Keratinocyte (primary cell): ENCODE results near the gene PARL. TPM values are rescaled to one million over a fixed set of nuclear protein-coding genes. Genes with fewer than 3 reads are reported as not detected.

ENCODE experiments used
- DNase-seq: peaks from one replicate; pipeline ENCODE4 v3.0.0-alpha.2; 2011; ENCODE audit warnings: low read depth, missing footprints, low spot score
- FAIRE-seq: peaks from 2 replicates; lab custom pipeline; 2011; peaks lifted over from hg19 to GRCh38; lab: Jason Lieb, UNC
- H2AFZ ChIP-seq: 2 replicates; pipeline ENCODE4 v1.6.0; 2012; ENCODE audit warnings: low read length, control low read depth, inconsistent platforms; ENCODE audit not compliant: control insufficient read depth
- H3K27ac ChIP-seq: 2 replicates; pipeline ENCODE4 v1.5.1; 2011; ENCODE audit warnings: low read length; ENCODE audit not compliant: control insufficient read depth, insufficient read depth
- H3K27me3 ChIP-seq: 3 replicates; pipeline ENCODE4 v1.6.0; 2011; ENCODE audit warnings: low read length; ENCODE audit not compliant: control insufficient read depth, insufficient read depth; ENCODE audit errors: extremely low read depth
- H3K36me3 ChIP-seq, 2 experiments: 2 replicates in 1 of 2; 3 replicates in 1 of 2; pipeline ENCODE4 v1.5.1; 2011; ENCODE audit warnings: low read length in 2 of 2, mild to moderate bottlenecking in 1 of 2; ENCODE audit not compliant: control insufficient read depth in 2 of 2, insufficient read depth in 2 of 2; ENCODE audit errors: extremely low read depth in 1 of 2
- H3K4me1 ChIP-seq: 3 replicates; pipeline ENCODE4 v1.5.1; 2011; ENCODE audit warnings: low read length; ENCODE audit not compliant: control insufficient read depth, insufficient read depth; ENCODE audit errors: extremely low read depth
- H3K4me2 ChIP-seq: 3 replicates; pipeline ENCODE4 v1.6.0; 2011; ENCODE audit warnings: low read depth, low read length; ENCODE audit not compliant: control insufficient read depth, insufficient read depth; ENCODE audit errors: extremely low read depth
- H3K4me3 ChIP-seq, 3 experiments: fragments of 200-600 bp in 1 of 3; sonication (generic) in 1 of 3; 2 replicates in 2 of 3; 3 replicates in 1 of 3; pipeline ENCODE4 v1.5.1; 2011 to 2016; ENCODE audit warnings: low read length in 3 of 3, mild to moderate bottlenecking in 3 of 3, control low read depth in 2 of 3, inconsistent platforms in 1 of 3, low read depth in 1 of 3, mixed read lengths in 1 of 3, mixed run types in 1 of 3, moderate library complexity in 1 of 3; ENCODE audit not compliant: control insufficient read depth in 2 of 3, insufficient read depth in 2 of 3; ENCODE audit errors: extremely low read depth in 1 of 3
- H3K79me2 ChIP-seq: 2 replicates; pipeline ENCODE4 v1.6.0; 2012; ENCODE audit warnings: low read length; ENCODE audit not compliant: control insufficient read depth, insufficient read depth
- H3K9ac ChIP-seq: 3 replicates; pipeline ENCODE4 v1.6.0; 2011; ENCODE audit warnings: low read length; ENCODE audit not compliant: control insufficient read depth, insufficient read depth; ENCODE audit errors: extremely low read depth
- H3K9me1 ChIP-seq: 3 replicates; pipeline ENCODE4 v1.6.0; 2011; ENCODE audit warnings: low read length; ENCODE audit not compliant: control insufficient read depth, insufficient read depth; ENCODE audit errors: extremely low read depth
- H3K9me3 ChIP-seq: 2 replicates; pipeline ENCODE4 v1.5.1; 2012; ENCODE audit warnings: low read depth, low read length; ENCODE audit not compliant: control insufficient read depth
- H4K20me1 ChIP-seq: 3 replicates; pipeline ENCODE4 v1.6.0; 2011; ENCODE audit warnings: low read length; ENCODE audit not compliant: control insufficient read depth, insufficient read depth; ENCODE audit errors: extremely low read depth
- CTCF ChIP-seq, 3 experiments: IDR thresholded peaks in 1 of 3; conservative IDR thresholded peaks in 1 of 3; optimal IDR thresholded peaks in 1 of 3; 2 replicates in 2 of 3; 3 replicates in 1 of 3; pipeline versions ENCODE3 to v1.5.1; 2011; ENCODE audit warnings: low read length in 3 of 3, mild to moderate bottlenecking in 3 of 3, moderate library complexity in 2 of 3, control low read depth in 1 of 3, inconsistent platforms in 1 of 3; ENCODE audit not compliant: insufficient read depth in 2 of 3; ENCODE audit errors: extremely low read depth in 1 of 3
- EZH2 ChIP-seq: IDR thresholded peaks from one replicate; pipeline ENCODE4 v1.6.1; 2012; ENCODE audit warnings: inconsistent platforms, mild to moderate bottlenecking, low read length, moderate library complexity
- dilution Hi-C: fragments of 300-500 bp; cut with MboI; formaldehyde crosslinking; loops from one replicate; pipeline ENCODE4 v1.7.0; 2020; ENCODE audit warnings: low sequenced_read_pairs; ENCODE audit not compliant: extremely low pct_ligation_motif_present
- polyA plus RNA-seq, 5 experiments: library from polyadenylated mRNA; depleted of rRNA in 3 of 5; stranded (reverse) in 3 of 5; stranded (forward) in 1 of 5; unstranded in 1 of 5; fragments of >200 nt; gene quantifications; 1 replicate in 1 of 5; 2 replicates in 3 of 5; 3 replicates in 1 of 5; pipeline versions ENCODE4 v1.2.1 to v1.2.3, GENCODE V29; 2011 to 2012; ENCODE audit warnings: missing spikeins in 2 of 5, low read depth in 1 of 5, low replicate concordance in 1 of 5

The PARL gene
- polyA plus RNA-seq, 1 donor (not counting 4 experiments of a cell fraction or from before 2014, with no cell fraction given): 68.9 TPM

GRCh38 chr3:183870563-183870962 lies 14.1 kb downstream of the PARL start:
- H3K9me3 ChIP-seq: no peaks in the 10 kb centered on the region
- H3K4me3 ChIP-seq: no peak overlapping the region
- H4K20me1 ChIP-seq: peaks cover 3% of the 10 kb centered on the region
- H3K79me2 ChIP-seq: peaks cover 49% of the 10 kb centered on the region
- no peak for TF ChIP-seq CTCF (optimal IDR thresholded peaks at IDR 0.05 in 1 of 3, IDR thresholded peaks at IDR 0.05 in 1 of 3, conservative IDR thresholded peaks at IDR 0.05 in 1 of 3; ENCODE audit: extremely low read depth in 1 of 3, insufficient read depth in 2 of 3, low read length in 3 of 3)
- TF ChIP-seq EZH2: no peak
- no peak overlapping the region for H3K4me2 ChIP-seq
- no peak for FAIRE-seq
- peaks cover 10% of the 10 kb centered on the region for H3K4me1 ChIP-seq
- peaks cover 3 to 6% of the 10 kb centered on the region in 2 experiments for H3K36me3 ChIP-seq
- dilution Hi-C loops: no loop called here
- H2AFZ ChIP-seq: no peak overlapping the region
- no peak overlapping the region for H3K27ac ChIP-seq
- H3K9ac ChIP-seq: no peak overlapping the region
- H3K9me1 ChIP-seq: no peaks in the 10 kb centered on the region
- H3K27me3 ChIP-seq: no peaks in the 10 kb centered on the region
- no peak for DNase-seq

- Histone ChIP-seq H3K4me1 (peaks cover 10% of the 10 kb centered on the region), H3K79me2 (peaks cover 34% of the 10 kb centered on the region), H3K27me3 (no peaks in the 10 kb centered on the region), H3K27ac (no peak overlapping the region), H3K4me3 (no peak overlapping the region), H3K9me1 (no peaks in the 10 kb centered on the region), H3K9me3 (no peaks in the 10 kb centered on the region), H3K9ac (no peak overlapping the region), H3K4me2 (no peak overlapping the region), H2AFZ (no peak overlapping the region), H4K20me1 (peaks cover 3% of the 10 kb centered on the region), H3K36me3 (peaks cover 7 to 10% of the 10 kb centered on the region in 2 experiments)
- DNase-seq (no peak), FAIRE-seq (no peak)
- dilution Hi-C loops: no loop called here
- TF ChIP-seq CTCF (optimal IDR thresholded peaks at IDR 0.05 in 1 of 3, IDR thresholded peaks at IDR 0.05 in 1 of 3, conservative IDR thresholded peaks at IDR 0.05 in 1 of 3; ENCODE audit: extremely low read depth in 1 of 3, insufficient read depth in 2 of 3, low read length in 3 of 3): no peak
- TF ChIP-seq EZH2: no peak
Observed at GRCh38 chr3:183868796-183869195, 15.9 kb downstream of the PARL start.
